GM12878 (cell line): ENCODE data around the gene PCDHA10. TPM values are rescaled to one million over a fixed set of nuclear protein-coding genes. Genes with fewer than 3 reads are reported as not detected.

Experiments
- ATAC-seq: fragments of 200-7000 bp; cut with Tn5 transposase; 3 replicates; pipeline ENCODE4 v1.9.1; 2020; ENCODE audit warnings: mild to moderate bottlenecking, moderate library complexity
- BruUV-seq: library from RNA; stranded (reverse); fragments of 400-500 nt; replicated peaks from 2 replicates; lab custom pipeline; 2021; lab: Mats Ljungman, UMichigan
- CTCF ChIA-PET: fragments of 300-600 bp; sonication (Branson Sonifier 250); formaldehyde crosslinking; extraction: SDS; loops from one replicate; lab custom pipeline; 2021; ENCODE audit warnings: inconsistent platforms; lab: Yijun Ruan, JAX
- POLR2A ChIA-PET: fragments of 350-600 bp; formaldehyde crosslinking; extraction: SDS; loops from one replicate; lab custom pipeline; 2021; ENCODE audit warnings: inconsistent platforms; lab: Charles Lee
- RAD21 ChIA-PET: fragments of 300-600 bp; sonication (Branson Sonifier 250); formaldehyde crosslinking; loops from one replicate; lab custom pipeline; 2023; ENCODE audit warnings: antibody characterized with exemption; ENCODE audit not compliant: unreplicated experiment; lab: Charles Lee
- SMC1A ChIA-PET: fragments of 300-600 bp; sonication (Branson Sonifier 250); formaldehyde crosslinking; loops from one replicate; lab custom pipeline; 2023; ENCODE audit not compliant: unreplicated experiment, uncharacterized antibody; lab: Charles Lee
- DNase-seq: peaks from one replicate; pipeline ENCODE4 v3.0.0-alpha.2; 2011; ENCODE audit warnings: low read depth, low spot score
- FAIRE-seq: peaks from 3 replicates; lab custom pipeline; 2011; peaks lifted over from hg19 to GRCh38; lab: Jason Lieb, UNC
- H2AFZ ChIP-seq: 2 replicates; pipeline ENCODE4 v1.6.0; 2011; ENCODE audit warnings: low read depth, low read length, control low read depth; ENCODE audit not compliant: control insufficient read depth
- H3K27ac ChIP-seq: 2 replicates; pipeline ENCODE4 v1.5.1; 2011; ENCODE audit warnings: control low read depth; ENCODE audit not compliant: control insufficient read depth, insufficient read depth
- H3K27me3 ChIP-seq, 2 experiments: replicated peaks in 1 of 2; 2 replicates each; pipeline versions ENCODE4 v1.6.0 to v1.6.1; 2011; ENCODE audit warnings: low read length in 1 of 2; ENCODE audit not compliant: control insufficient read depth in 2 of 2, insufficient read depth in 2 of 2
- H3K36me3 ChIP-seq, 2 experiments: 2 replicates each; pipeline ENCODE4 v1.5.1; 2011; ENCODE audit warnings: low read length in 1 of 2; ENCODE audit not compliant: control insufficient read depth in 2 of 2, insufficient read depth in 2 of 2
- H3K4me1 ChIP-seq: 2 replicates; pipeline ENCODE4 v1.6.1; 2011; ENCODE audit warnings: mild to moderate bottlenecking, low read length, moderate library complexity, mixed read lengths; ENCODE audit not compliant: control insufficient read depth, insufficient read depth
- H3K4me2 ChIP-seq: 2 replicates; pipeline ENCODE4 v1.6.0; 2011; ENCODE audit warnings: control low read depth; ENCODE audit not compliant: control insufficient read depth, insufficient read depth
- H3K4me3 ChIP-seq: fragments of 200-600 bp; sonication (generic); 2 replicates; pipeline ENCODE4 v1.5.1; 2016
- H3K79me2 ChIP-seq: 2 replicates; pipeline ENCODE4 v1.6.0; 2011; ENCODE audit warnings: low read length; ENCODE audit not compliant: control insufficient read depth, insufficient read depth
- H3K9ac ChIP-seq: 2 replicates; pipeline ENCODE4 v1.8.0; 2011; ENCODE audit warnings: low read length, control low read depth, mixed read lengths; ENCODE audit not compliant: control insufficient read depth, insufficient read depth
- H3K9me3 ChIP-seq: replicated peaks from 3 replicates; pipeline ENCODE4 v1.5.1; 2011; ENCODE audit warnings: mild to moderate bottlenecking, low read length; ENCODE audit not compliant: control insufficient read depth, insufficient read depth
- H4K20me1 ChIP-seq: 2 replicates; pipeline ENCODE4 v1.6.0; 2011; ENCODE audit not compliant: control insufficient read depth, insufficient read depth
- BMI1 ChIP-seq: fragments of 450-650 bp; IDR thresholded peaks from 2 replicates; pipeline ENCODE4 v1.6.1; 2016; ENCODE audit warnings: mild to moderate bottlenecking, moderate library complexity, borderline replicate concordance
- CREM ChIP-seq: IDR thresholded peaks from 2 replicates; pipeline ENCODE4 v1.6.1; 2014; ENCODE audit warnings: antibody characterized with exemption, low read depth
- E4F1 ChIP-seq: fragments of 450-650 bp; IDR thresholded peaks from 2 replicates; pipeline ENCODE4 v1.6.1; 2018; ENCODE audit warnings: borderline replicate concordance, mild to moderate bottlenecking; ENCODE audit not compliant: partially characterized antibody
- EED ChIP-seq: sonication (generic); IDR thresholded peaks from 2 replicates; pipeline ENCODE4 v1.6.1; 2016; ENCODE audit warnings: antibody characterized with exemption, low read depth
- JUND ChIP-seq: IDR thresholded peaks from 2 replicates; pipeline ENCODE4 v1.6.1; 2012; ENCODE audit warnings: low read depth, mild to moderate bottlenecking, low read length, improper control_type of control experiment, moderate library complexity
- MEF2A ChIP-seq: IDR thresholded peaks from 2 replicates; pipeline ENCODE4 v1.6.1; 2011; ENCODE audit warnings: low read depth, mild to moderate bottlenecking, low read length, moderate library complexity; ENCODE audit not compliant: insufficient read depth
- MYC ChIP-seq: IDR thresholded peaks from 2 replicates; pipeline ENCODE4 v1.6.1; 2011; ENCODE audit warnings: mild to moderate bottlenecking, low read length, moderate library complexity, inconsistent platforms; ENCODE audit not compliant: insufficient read depth, insufficient replicate concordance, insufficient read length, severe bottlenecking
- NR2F1 ChIP-seq: fragments of 450-650 bp; conservative IDR thresholded peaks from 2 replicates; pipeline ENCODE4 v1.6.1; 2017; ENCODE audit warnings: mild to moderate bottlenecking
- RELA ChIP-seq: fragments of 450-650 bp; IDR thresholded peaks from 2 replicates; pipeline ENCODE4 v1.8.0; 2014; ENCODE audit warnings: borderline replicate concordance; ENCODE audit not compliant: partially characterized antibody
- SIX5 ChIP-seq: IDR thresholded peaks from 2 replicates; pipeline ENCODE4 v1.6.1; 2011; ENCODE audit warnings: mild to moderate bottlenecking, low read depth, low read length, moderate library complexity; ENCODE audit not compliant: severe bottlenecking
- SMAD1 ChIP-seq: fragments of 450-650 bp; IDR thresholded peaks from 2 replicates; pipeline ENCODE4 v1.6.1; 2018; ENCODE audit warnings: mild to moderate bottlenecking, low read depth; ENCODE audit not compliant: partially characterized antibody
- STAT1 ChIP-seq: fragments of 450-650 bp; conservative IDR thresholded peaks from 2 replicates; pipeline ENCODE4 v1.6.1; 2014; ENCODE audit warnings: antibody characterized with exemption, mild to moderate bottlenecking
- SUPT20H ChIP-seq: IDR thresholded peaks from 2 replicates; pipeline ENCODE4 v1.6.1; 2011; ENCODE audit warnings: low read depth, mild to moderate bottlenecking, low read length, moderate library complexity, borderline replicate concordance; ENCODE audit not compliant: control insufficient read depth
- TAF1 ChIP-seq: IDR thresholded peaks from 2 replicates; pipeline ENCODE4 v1.6.1; 2011; ENCODE audit warnings: mild to moderate bottlenecking, low read depth, low read length, borderline replicate concordance
- USF1 ChIP-seq: IDR thresholded peaks from 2 replicates; pipeline ENCODE4 v1.6.1; 2011; ENCODE audit warnings: borderline replicate concordance, low read depth, mild to moderate bottlenecking, moderate library complexity, mixed read lengths, low read length; ENCODE audit not compliant: insufficient read depth; ENCODE audit errors: extremely low read length
- WGBS: methylation state at CpG from one replicate; pipeline ENCODE4 v1.1.6; 2016; ENCODE audit warnings: low lambda C conversion rate; ENCODE audit not compliant: insufficient replicate concordance, insufficient coverage; ENCODE audit errors: missing lambda C conversion rate; 5-methylcytosine and 5-hydroxymethylcytosine counted together
- in situ Hi-C: fragments of 300-500 bp; cut with MboI; formaldehyde crosslinking; loops from 9 replicates; pipeline ENCODE4 v1.14.3; 2018; ENCODE audit warnings: mixed read lengths
- intact Hi-C: fragments of 100-400 bp; cut with micrococcal nuclease; formaldehyde crosslinking; loops from one replicate; pipeline ENCODE4 v1.14.2; 2022; ENCODE audit not compliant: unreplicated experiment
- polyA plus RNA-seq, 11 experiments: library from polyadenylated mRNA; depleted of rRNA in 4 of 11; unstranded in 6 of 11; stranded (reverse) in 5 of 11; fragments of >200 nt; fragmentation: Nextera tagmentation in 4 of 11; fragmentation: Illumina TruSeq in 1 of 11; extraction: Ambion mirVana in 4 of 11; extraction: Trizol in 1 of 11; gene quantifications; 1 replicate in 1 of 11; 2 replicates in 10 of 11; pipeline versions ENCODE4 v1.2.1 to v1.2.3, GENCODE V29; 2011 to 2016; ENCODE audit warnings: inconsistent platforms in 2 of 11, missing spikeins in 2 of 11, low read depth in 1 of 11
- total RNA-seq, 4 experiments: library from RNA; depleted of rRNA in 3 of 4; stranded (reverse); fragments of >200 nt in 3 of 4; fragmentation: Illumina TruSeq in 1 of 4; extraction: Trizol in 1 of 4; gene quantifications; 2 replicates each; pipeline versions ENCODE4 v1.2.1 to v1.2.3, GENCODE V29; 2013 to 2021
- TF ChIP-seq, protein P1 (sequence below): fragments of 450-650 bp; formaldehyde crosslinking; IDR thresholded peaks from 2 replicates; pipeline ENCODE4 v1.4.0; 2022; ENCODE audit warnings: mild to moderate bottlenecking, moderate library complexity

PCDHA10 gene
- total and polyA plus RNA-seq, 10 of the 15 experiments (the other 5 are each of a cell fraction or from before 2014, with no cell fraction given) = 0.01 to 0.06 (median 0.03) TPM; not detected in 5

DNA sequence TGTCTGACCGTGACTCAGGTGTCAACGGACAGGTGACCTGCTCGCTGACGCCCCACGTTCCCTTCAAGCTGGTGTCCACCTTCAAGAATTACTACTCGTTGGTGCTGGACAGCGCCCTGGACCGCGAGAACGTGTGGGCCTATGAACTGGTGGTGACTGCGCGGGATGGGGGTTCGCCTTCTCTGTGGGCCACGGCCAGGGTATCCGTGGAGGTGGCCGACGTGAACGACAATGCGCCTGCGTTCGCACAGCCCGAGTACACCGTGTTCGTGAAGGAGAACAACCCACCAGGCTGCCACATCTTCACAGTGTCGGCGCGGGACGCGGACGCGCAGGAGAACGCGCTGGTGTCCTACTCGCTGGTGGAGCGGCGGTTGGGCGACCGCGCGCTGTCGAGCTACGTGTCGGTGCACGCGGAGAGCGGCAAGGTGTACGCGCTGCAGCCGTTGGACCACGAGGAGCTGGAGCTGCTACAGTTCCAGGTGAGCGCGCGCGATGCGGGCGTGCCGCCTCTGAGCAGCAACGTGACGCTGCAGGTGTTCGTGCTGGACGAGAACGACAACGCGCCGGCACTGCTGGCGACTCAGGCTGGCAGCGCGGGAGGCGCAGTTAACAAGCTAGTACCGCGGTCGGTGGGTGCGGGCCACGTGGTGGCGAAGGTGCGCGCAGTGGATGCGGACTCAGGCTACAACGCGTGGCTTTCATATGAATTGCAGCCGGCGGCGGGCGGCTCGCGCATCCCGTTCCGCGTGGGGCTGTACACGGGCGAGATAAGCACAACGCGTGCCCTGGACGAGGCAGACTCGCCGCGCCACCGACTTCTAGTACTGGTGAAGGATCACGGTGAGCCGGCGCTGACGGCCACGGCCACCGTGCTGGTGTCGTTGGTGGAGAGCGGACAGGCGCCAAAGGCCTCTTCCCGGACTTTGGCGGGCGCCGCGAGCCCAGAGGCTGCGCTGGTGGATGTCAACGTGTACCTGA, 14.8 kb downstream of the PCDHA10 start:
- in situ Hi-C loops (no loop called here), intact Hi-C loops (no loop called here)
- POLR2A ChIA-PET = no interaction called here
- Histone ChIP-seq H2AFZ (no peak overlapping the region), H4K20me1 (no peaks in the 10 kb centered on the region), H3K9me3 (no peaks in the 10 kb centered on the region; the same call in 1 of the 3 replicates), H3K27ac (no peak overlapping the region), H3K79me2 (no peaks in the 10 kb centered on the region), H3K4me3 (no peak overlapping the region), H3K4me2 (no peak overlapping the region), H3K9ac (no peak overlapping the region), H3K36me3 (no peaks in the 10 kb centered on the region), H3K4me1 (no peaks in the 10 kb centered on the region), H3K27me3 (no peaks in the 10 kb centered on the region)
- BruUV-seq = no TSS peak
- CTCF ChIA-PET = no interaction called here
- SMC1A ChIA-PET = no interaction called here
- ATAC-seq = no peak
- WGBS = 88% methylated on average over 111 of the region's 114 CpGs
- RAD21 ChIA-PET = no interaction called here
- DNase-seq = no peak
- no peak for FAIRE-seq
- TF ChIP-seq MYC (no peak), STAT1 (no peak), USF1 (no peak), EED (no peak), BMI1 (no peak), TAF1 (no peak), CREM (no peak), SMAD1 (no peak), RELA (no peak), JUND (no peak), E4F1 (no peak), MEF2A (no peak), NR2F1 (no peak), SIX5 (no peak), SUPT20H (no peak)
- TF ChIP-seq, protein P1, sequence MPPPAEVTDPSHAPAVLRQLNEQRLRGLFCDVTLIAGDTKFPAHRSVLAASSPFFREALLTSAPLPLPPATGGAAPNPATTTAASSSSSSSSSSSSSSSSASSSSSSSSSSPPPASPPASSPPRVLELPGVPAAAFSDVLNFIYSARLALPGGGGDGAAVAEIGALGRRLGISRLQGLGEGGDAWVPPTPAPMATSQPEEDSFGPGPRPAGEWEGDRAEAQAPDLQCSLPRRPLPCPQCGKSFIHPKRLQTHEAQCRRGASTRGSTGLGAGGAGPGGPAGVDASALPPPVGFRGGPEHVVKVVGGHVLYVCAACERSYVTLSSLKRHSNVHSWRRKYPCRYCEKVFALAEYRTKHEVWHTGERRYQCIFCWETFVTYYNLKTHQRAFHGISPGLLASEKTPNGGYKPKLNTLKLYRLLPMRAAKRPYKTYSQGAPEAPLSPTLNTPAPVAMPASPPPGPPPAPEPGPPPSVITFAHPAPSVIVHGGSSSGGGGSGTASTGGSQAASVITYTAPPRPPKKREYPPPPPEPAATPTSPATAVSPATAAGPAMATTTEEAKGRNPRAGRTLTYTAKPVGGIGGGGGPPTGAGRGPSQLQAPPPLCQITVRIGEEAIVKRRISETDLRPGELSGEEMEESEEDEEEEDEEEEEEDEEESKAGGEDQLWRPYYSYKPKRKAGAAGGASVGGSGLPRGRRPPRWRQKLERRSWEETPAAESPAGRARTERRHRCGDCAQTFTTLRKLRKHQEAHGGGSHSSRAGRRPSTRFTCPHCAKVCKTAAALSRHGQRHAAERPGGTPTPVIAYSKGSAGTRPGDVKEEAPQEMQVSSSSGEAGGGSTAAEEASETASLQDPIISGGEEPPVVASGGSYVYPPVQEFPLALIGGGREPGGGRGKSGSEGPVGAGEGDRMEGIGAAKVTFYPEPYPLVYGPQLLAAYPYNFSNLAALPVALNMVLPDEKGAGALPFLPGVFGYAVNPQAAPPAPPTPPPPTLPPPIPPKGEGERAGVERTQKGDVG = no peak
